Measurements from ENCODE around the gene SLC36A3.
"Not testable (repeated sequence)": the region's sequence is repeated elsewhere in the genome, so short reads cannot be mapped to it uniquely, and the experiment has no call there.

SLC36A3 gene

DNA sequence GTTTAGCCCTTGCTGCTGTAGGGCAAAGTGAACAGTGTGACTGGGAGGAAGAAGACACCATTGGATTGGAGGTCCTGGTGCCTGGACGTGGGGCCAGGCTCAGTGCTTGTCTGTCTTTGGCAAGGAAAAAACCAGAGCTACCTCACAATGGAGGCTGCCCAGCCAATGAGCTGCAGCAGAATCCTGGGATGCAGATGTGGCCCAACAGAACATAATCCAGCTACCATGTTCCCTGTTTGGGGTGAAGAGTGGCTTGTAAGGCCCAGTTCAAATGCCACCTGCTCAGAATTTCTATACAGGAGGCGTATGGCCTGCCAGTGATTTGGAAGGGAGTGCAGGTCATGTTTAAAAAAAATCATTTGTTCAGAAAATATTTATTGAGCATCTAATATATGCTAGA lies at the start of gene SLC36A3:
Gene SLC36A3 (minus strand): TSS at position 101 of the 400 bp plus-strand sequence. CDS start 412 bp downstream, outside the sequence.
- no peak for DNase-seq

DNA sequence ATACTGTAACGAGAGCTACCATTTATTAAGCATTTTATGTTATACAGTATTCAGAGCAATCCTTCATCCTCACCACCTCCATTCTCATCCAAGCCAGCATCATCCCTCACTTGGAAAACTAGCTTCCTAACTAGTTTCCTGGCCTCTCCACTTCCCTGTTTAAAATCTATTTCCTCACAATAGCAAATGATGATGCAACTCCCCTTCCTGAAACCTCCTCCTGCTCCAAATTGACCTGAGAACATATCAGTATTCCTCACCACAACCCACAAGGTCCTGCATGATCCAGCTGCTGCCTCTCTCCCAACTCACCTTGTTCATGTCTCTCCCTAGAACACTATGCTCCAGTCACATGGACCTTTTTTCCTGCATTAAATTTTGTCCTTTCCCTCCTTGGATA lies 48.1 kb upstream of the SLC36A3 start:
- DNase-seq = no peak

DNA sequence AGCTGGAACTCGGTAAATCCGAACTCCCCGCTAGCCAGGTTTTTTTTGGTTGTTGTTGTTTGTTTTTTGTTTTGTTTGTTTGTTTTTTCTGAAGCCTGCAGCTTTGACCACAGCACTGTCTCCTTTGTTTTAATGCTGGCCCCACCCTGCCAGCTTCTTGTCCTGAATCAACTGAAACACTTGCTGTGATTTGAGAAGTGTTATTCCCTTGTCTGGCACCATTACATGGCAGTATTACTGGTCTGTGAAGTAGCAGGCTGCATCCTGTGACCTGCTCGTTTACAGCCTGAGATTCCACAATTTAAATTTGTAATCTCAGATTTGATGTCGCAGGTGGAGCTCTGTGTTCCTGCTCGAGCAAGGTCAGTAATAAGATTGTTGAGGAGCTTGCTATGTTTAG lies 45.2 kb upstream of the SLC36A3 start:
- DNase-seq = no peak

DNA sequence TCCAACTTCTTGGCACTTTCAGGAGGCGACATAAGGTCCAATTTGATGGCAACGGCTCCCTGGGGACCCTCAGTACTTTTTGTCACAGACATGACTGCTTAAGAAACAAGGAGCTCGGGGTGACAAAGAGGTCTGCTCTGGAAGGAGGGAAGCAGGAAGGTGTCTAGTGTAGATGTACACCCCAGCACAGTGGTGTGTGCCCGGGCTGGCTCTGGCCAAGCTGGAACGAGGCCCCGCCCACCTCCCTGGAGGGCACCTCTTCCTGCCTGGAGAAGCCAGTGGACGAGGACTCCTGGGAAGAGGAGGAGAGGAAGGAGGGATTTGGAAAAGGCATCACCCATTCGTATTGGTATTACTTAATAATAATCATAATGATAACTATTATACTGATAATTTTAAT lies 43.8 kb upstream of the SLC36A3 start, which contains the start of gene SLC36A2:
Gene SLC36A2 (minus strand): TSS at position 191 of the 400 bp plus-strand sequence. CDS start 99 bp downstream, at position 92.
- no peak for DNase-seq

DNA sequence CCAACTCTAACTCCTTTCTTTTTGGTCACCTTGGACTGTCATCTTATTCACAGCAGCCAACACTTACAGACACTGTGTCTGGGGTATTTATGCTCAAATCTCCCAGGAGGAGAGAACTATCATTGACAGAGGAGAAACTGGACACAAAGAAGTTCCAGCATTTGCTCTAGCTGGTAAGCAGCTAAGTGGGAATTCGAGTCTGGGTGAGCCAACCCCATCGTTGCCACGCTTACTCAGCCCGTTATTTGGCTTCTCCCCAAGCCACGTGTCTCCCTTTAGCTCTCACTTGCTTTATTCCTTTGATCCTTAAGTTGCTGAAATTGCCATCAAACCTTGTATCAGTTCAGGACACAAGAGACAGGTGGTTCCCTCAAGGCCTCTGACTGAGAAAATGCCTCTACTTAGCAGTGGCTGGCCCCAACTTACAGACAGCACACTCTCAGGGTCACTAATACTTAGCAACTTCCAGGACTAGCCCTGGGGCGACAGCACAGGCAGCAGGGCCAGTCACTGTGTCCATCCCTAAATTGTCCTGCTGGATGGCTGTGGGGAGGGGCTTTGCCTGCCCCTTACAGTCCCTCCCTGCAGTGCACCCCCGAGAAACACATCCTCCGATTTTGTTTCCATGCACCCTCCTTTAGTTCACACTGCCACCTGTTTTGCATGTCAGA lies 42.4 kb upstream of the SLC36A3 start:
- DNase-seq = no peak

DNA sequence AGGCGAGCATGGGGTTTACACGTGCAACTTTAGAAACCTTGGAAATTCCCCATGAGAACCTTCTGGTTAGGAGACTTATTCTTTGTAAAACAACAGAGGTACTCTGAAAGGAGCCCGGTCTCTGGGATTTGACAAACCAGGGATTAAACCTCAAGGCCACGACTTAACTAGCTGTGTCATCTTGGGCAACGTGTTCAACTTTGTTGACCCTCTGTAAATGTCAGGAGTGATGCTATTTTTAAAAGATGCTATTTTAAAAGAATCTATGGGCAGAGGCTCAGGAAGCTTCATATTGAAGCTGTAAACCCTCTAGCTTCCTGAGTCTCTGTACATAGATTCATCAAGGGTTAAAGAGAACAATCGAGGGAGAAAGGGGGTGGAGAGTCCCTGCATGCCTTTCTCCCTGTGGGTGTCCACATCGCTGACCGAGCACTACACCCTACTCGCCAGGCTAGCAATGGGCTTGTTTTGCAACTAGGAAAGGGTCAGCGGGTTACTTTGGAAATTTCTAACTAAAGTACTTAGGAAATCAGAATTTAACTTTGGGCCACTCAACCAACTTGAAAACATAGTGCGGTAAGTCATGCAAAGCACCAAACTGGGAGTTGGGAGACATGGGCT lies 41.7 kb upstream of the SLC36A3 start:
- no peak for DNase-seq

DNA sequence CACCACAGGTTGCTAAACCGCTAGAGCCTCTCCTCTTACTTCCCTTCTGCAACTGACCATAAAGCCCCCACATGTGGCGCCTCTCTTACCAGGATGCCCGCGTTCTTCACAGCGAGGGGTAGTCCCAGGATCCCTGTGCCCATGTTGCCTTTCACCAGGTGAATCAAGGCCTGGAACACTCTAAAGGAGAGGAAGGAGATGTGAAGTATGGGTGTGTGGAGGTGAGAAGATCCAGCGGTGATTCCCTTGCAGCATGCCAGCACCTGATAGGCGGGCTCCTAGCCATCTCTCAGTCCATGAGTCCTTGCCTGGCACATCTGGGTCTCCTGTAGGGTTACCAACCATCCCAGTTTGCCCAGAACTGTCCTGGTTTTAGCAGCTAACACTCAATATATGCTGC lies 40.5 kb upstream of the SLC36A3 start:
- no peak for DNase-seq

DNA sequence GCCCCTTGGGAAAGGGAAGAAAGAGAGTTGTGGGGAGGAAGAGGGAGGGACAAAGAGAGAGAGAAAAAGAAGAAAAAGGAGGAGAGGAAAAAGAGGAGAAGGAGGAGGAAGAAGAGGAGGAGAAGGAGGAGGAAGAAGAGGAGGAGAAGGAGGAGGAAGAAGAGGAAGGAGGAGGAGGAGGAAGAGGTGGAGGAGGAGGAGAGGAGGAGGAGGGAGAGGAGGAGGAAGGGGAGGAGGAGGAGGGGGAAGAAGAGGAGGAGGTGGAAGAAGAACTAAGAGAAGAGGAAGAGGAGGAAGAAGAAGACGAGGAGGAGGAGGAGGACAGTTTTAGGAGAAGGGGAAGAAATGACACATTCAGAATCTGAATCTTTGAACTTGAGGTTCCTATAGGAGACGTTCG lies 36.4 kb upstream of the SLC36A3 start:
- DNase-seq = no peak

DNA sequence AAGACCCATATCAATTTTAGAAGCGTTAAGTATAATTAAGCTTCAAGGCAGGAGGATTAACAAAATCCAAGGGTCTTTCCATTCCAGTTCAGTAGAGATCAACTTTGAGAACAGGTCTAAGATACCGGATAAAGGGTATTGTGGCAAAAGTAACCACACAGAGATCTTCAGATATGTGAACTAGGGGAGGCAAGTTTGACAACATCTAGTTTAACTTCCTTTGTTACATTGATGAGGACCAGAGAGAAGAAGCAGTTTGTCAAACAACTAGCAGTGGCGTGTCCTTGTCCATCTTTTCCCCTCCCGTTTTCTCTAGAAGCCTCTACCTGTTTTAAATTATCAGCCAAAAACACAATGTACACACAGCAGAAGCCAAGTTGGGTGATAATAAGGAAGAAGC lies 35.2 kb upstream of the SLC36A3 start:
- no peak for DNase-seq

DNA sequence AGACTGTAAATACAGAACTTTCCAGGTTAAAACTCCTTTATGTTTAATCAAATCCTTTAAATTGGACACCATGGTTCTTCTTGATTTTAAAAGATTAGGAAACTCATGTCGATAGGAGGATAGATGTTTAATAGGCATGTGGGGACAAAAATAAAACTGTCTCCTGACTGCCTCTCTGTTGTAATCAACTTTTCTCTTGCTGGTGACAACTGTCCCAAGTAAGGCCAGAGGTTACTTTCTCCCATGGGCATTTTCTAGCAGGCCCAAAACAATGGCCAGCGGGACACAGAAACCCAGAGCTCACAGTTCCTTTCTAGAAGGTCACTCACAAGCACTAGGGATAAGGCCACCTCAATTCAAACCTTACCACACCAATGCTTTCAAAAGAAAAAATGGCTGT lies 29.3 kb upstream of the SLC36A3 start:
- DNase-seq = no peak

DNA sequence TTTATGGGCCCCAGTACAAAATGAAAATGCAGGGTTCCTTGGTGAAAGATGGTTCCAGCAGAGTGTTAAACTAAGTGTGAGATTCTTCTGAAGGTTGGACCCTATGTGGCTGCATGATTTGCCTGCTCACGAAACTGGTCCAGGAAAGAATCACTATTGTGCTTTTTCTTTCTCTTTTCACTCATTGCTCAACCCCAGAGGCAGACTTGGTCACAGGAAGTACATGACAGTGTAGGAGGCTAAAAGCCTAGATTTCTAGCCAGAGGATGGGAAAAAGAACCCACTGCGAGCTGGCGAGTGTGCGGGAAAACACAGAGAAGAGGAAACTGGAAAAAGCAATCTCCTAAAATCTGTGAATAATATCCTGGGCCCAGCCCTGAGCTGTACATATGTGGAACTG lies 25.2 kb upstream of the SLC36A3 start:
- no peak for DNase-seq

DNA sequence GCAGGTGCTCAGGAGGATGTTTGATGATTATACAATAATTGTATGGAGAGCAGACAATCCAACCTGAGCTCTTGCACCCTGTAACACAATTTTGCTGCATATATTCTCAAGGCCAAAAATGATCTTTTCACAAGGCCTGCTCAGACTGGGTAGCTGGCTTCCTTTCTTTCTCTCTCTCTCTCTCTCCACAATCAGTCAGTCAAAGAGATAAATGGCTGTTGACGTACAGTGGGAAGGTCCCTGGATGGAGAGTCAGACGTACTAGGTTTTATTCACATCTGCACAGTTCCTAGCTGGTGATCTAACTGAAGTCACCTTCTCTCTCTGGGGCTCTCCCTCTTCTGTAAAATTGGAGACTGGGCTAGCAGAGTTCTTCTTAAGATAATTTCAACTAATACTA lies 24.0 kb upstream of the SLC36A3 start:
- no peak for DNase-seq

DNA sequence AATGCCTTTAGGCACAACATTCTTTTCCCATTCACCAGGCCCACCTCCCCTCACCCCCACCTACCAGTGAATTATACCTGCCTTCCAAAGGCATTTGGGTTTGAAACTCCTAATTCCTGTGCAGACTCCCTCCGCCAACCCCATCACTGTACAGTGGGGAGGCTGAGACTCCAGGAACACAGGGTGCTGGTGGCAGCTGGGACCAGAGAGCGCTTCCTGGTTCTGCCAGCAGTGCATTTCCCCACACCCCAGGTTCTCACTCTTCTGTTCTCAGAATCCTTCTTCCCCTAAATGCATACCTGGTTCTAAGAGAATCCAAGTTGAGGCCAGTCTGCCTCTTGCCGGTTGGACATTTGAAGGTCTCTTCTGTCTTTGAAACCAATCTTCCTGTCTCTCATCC lies 22.7 kb upstream of the SLC36A3 start:
- no peak for DNase-seq

DNA sequence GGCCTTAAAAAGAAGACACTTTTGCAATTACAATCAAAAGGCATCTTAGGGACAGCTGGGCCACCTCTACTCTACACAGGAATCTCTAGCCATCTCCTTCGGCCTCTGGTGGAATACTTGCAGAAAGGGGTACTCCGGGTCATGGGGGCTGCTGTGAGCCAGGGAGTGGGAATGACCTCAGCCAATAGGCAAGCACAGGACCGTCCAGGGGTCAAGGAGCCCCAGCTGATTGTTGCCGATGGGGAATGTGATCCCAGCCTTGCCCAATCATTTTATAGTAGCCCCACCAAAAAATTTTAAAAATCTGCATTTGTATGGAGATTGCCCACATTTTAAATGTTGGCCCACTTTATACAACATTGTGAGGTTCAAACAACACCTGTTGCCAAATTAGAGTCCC lies 16.9 kb upstream of the SLC36A3 start:
- no peak for DNase-seq

DNA sequence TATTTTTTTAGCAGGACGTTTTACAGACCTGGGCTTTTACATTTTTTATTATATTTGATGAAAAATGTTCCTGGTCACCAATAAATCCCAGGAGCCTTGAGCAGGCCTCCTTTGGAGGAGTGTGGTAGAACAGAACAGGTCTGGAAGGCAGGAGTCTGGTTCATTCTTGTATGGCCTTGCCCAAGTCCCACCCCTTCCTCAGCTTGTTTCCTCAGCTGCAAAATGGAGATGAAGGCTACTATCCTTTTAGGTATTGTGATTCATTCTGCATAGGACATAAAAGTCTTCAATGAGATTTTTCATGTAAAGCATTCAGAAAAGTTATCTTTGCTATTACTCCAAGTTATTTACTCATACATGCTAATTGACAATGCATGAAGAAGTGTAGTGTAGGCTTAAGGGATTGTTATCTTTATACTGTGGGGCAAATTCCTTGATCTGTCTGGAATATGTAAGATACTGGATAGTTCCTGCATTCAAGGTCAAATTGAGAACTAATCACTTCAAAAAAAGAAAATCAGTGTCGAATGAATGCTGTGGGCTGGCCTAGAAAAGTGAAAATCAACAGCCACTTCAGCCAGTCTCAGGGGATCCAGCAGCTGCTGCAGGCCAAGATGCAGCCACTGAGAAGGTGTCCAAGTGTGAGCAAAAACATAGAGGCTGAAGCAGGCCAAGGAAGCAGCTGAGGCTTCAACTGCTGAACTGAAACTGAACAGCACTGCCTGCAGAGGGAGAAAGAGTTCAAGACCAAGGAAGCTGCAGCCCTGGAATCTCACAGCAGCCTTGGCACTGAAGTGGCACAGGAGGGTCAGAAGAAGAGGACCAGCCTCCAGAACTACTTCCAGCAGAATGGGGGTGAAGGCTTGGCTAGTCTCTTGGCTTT lies 15.5 kb upstream of the SLC36A3 start:
- no peak for DNase-seq

DNA sequence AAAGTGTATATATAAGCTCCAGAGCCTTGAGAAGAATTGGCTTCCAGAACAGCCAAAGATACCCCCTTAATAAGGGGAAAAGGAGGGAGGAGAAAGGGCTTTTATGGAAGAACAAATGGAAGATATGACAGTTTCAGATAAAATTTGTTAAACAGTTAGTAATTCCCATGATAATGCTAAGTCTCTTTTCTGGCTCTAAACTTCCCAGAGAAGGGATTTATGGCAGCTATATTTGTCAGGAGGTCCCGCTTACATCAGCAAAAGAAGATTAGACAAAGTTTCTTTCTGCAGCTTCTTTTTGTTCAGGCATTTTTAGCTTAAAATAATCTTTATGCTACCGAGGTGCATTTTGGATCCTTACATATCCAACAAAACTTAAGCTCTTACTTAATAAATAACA lies 14.3 kb upstream of the SLC36A3 start:
- DNase-seq = no peak

DNA sequence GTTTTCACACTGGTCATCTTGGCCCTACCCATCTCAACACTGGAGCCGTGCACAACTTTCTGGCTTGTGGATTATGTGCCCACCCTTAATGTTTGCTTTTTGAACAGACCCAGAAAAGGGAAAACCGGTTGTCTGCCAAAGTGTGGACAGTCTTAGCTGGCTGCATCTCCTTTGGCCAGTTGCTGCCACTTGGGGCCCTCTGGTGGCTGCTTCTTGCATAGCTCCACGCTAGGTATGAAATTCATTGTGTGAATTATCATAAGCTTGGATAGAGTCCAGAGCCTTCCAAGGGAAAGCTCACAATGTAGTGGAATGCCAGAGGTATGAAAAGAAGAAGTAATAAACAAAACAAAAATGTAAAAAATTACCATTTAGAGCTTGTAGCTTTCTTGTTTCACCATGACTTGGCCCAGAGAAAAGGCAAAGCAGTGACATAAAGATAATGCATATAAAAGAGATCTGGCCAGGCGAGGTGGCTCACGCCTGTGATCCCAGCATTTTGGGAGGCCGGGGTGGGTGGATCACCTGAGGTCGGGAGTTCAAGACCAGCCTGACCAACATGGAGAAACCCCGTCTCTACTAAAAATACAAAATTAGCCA lies 12.5 kb upstream of the SLC36A3 start:
- no peak for DNase-seq

DNA sequence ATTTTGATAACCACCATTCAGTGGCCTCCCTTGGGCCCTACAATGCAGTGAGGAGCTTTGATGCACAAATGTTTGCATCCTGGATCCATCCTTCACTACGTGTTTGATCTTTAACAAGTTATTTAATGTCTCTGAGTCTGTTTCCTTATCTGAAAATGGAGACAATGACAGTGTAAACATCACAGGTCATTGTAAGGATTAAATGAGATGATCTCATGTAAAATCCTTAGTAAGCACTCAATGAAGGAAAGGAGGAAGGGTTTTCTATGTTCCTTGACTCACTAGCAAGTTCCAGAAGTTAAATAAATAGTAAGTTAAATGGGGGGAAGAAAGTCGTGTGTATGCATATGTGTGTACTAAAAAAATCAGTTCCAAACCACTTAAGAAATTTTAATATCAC lies 9.8 kb upstream of the SLC36A3 start:
- DNase-seq = no peak

DNA sequence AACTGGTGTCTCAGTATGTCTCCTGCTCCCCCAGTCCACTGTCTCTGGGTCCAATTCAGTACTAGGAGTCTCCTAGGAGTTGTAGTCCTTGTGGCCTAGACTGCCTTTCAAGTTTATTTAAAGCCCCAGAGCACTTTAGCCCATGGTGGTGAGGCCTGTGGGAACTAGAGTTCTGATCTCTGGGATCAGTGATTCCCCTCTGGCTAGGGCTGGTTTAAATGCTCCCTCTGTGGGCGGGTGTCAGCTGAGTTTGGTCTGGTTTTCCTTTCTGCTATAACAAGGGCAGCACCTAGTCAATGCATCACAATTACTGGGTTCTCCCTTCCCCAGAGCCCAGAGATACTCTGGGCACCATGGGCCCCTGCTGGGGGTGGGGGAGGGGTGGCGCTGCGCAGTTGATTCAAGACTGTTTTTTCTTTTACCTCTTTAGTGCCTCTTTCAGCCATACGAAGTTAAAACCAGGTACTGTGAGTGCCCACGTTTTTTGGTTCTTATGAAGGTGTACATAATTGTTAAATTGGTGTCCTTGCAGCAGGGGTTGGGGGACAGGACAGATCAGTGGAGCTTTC lies 9.3 kb upstream of the SLC36A3 start:
- DNase-seq = no peak

DNA sequence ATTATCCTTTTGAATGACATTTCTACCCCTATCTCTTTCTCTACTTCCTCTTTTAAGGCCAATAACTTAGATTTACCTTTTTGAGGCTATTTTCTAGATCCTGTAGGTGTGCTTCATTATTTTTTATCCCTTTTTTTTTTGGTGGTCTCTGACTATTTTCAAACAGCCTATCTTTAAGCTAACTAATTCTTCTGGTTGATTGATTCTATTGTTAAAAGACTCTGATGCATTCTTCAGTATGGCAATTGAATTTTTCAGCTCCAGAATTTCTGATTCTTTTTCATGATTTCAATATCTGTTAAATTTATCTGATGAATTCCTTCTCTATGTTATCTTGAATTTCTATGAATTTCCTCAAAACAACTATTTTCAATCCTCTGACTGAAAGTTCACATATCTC lies 7.4 kb upstream of the SLC36A3 start:
- DNase-seq = no peak

DNA sequence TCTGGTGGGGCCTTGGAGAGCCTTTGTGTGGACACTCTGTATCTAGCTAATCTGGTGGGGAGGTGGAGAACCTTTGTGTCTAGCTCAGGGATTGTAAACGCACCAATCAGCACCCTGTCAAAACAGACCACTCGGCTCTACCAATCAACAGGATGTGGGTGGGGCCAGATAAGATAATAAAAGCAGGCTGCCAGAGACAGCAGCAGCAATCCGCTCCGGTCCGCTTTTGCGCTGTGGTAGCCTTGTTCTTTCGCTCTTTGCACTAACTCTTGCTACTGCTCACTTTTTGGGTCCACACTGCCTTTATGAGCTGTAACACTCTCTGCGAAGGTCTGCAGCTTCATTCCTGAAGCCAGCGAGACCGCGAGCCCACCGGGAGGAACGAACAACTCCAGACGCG lies 6.3 kb upstream of the SLC36A3 start:
- DNase-seq = not testable (repeated sequence)

DNA sequence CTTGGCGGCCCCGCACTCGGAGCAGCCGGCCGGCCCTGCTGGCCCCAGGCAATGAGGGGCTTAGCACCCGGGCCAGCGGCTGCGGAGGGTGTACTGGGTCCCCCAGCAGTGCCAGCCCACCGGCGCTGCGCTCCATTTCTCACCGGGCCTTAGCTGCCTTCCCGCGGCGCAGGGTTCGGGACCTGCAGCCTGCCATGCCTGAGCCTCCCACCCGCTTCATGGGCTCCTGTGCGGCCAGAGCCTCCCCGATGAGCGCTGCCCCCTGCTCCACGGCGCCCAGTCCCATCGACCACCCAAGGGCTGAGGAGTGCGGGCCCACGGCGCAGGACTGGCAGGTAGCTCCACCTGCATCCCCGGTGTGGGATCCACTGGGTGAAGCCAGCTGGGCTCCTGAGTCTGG lies 5.7 kb upstream of the SLC36A3 start:
- not testable (repeated sequence) for DNase-seq
